Pancreas (tissue), 10 donors: ENCODE measurements around the gene ALKBH8. TPM values are rescaled to one million over a fixed set of nuclear protein-coding genes. Genes with fewer than 3 reads are reported as not detected.
A peak's percentile ranks its signal among the peaks of the same experiment; 100 is the strongest.

ENCODE experiments used
- ATAC-seq, 4 donors: fragments of 200-7000 bp; cut with Tn5 transposase; one replicate each; pipeline versions ENCODE4 v1.8.0 to v1.9.1; 2020; ENCODE audit warnings: mild to moderate bottlenecking in 4 of 4, moderate library complexity in 4 of 4
- DNase-seq, 6 donors: peaks; one replicate each; pipeline ENCODE4 v3.0.0-alpha.2; 2020
- FAIRE-seq: peaks from 2 replicates; lab custom pipeline; 2012; peaks lifted over from hg19 to GRCh38; lab: Jason Lieb, UNC
- H3K27ac ChIP-seq, 4 donors: fragments of 200-600 bp; sonication (generic); 1 replicate in 3 of 4; 2 replicates in 1 of 4; pipeline versions ENCODE4 v1.5.0 to v1.8.0; 2020
- H3K27me3 ChIP-seq, 4 donors: fragments of 200-600 bp; one replicate each; pipeline ENCODE4 v1.8.0; 2021
- H3K36me3 ChIP-seq, 3 donors: fragments of 200-600 bp; sonication (generic) in 1 of 3; one replicate each; pipeline versions ENCODE4 v1.5.0 to v1.8.0; 2020 to 2021
- H3K4me1 ChIP-seq, 3 donors: fragments of 200-600 bp; one replicate each; pipeline ENCODE4 v1.8.0; 2021
- H3K4me3 ChIP-seq, 4 donors: fragments of 200-600 bp; sonication (generic) in 2 of 4; one replicate each; pipeline versions ENCODE4 v1.5.0 to v1.8.0; 2020 to 2021
- H3K9me3 ChIP-seq, 4 donors: fragments of 200-600 bp; one replicate each; pipeline ENCODE4 v1.8.0; 2021
- WGBS, 2 donors: extraction: QIAGEN DNeasy Blood & Tissue Kit; methylation state at CpG; one replicate each; pipeline ENCODE4 v1.1.7; 2013; 5-methylcytosine and 5-hydroxymethylcytosine counted together
- intact Hi-C, 3 donors: fragments of 100-400 bp; cut with DNase I; formaldehyde crosslinking; loops; one replicate each; pipeline versions ENCODE4 v1.11.1 to v1.14.2; 2022
- polyA plus RNA-seq, 2 donors: library from polyadenylated mRNA; stranded (reverse); fragments of 200-250 nt; gene quantifications; one replicate each; pipeline ENCODE4 v1.2.3, GENCODE V29; 2013
- total RNA-seq, 6 donors: library from RNA; stranded (reverse); fragmentation: NEBNext Ultra II Directional in 4 of 6; extraction: Animal tissue kit (Norgen Biotek cat#: 25700) in 4 of 6; gene quantifications; one replicate each; pipeline versions ENCODE4 v1.2.1 to v1.2.4, GENCODE V29; 2021 to 2023
- TF ChIP-seq, protein P1 (sequence below), 4 donors: fragments of 200-600 bp; sonication (generic) in 3 of 4; IDR thresholded peaks; one replicate each; pipeline versions ENCODE4 v1.5.0 to v1.8.0; 2021; ENCODE audit warnings: antibody characterized with exemption in 4 of 4
- donor health status: healthy with polysubstance abuse.
- donor health status: DM: no; HTN: no; CAD: no; lungs with moderate emphysema.
- donor health status: DM: no; HTN: no; CAD: no.
- donor health status: control.
- donor health status: control.
- donor health status: Bipolar disorder and iron deficiency.
- donor health status: DM: yes; HTN: yes; CAD: no.
- donor health status: DM: no; HTN: no; CAD: no.
- donor health status: DM: no; HTN: no; CAD: no.
- donor health status: DM: yes; HTN: yes; CAD: no.

The ALKBH8 gene, protein sequence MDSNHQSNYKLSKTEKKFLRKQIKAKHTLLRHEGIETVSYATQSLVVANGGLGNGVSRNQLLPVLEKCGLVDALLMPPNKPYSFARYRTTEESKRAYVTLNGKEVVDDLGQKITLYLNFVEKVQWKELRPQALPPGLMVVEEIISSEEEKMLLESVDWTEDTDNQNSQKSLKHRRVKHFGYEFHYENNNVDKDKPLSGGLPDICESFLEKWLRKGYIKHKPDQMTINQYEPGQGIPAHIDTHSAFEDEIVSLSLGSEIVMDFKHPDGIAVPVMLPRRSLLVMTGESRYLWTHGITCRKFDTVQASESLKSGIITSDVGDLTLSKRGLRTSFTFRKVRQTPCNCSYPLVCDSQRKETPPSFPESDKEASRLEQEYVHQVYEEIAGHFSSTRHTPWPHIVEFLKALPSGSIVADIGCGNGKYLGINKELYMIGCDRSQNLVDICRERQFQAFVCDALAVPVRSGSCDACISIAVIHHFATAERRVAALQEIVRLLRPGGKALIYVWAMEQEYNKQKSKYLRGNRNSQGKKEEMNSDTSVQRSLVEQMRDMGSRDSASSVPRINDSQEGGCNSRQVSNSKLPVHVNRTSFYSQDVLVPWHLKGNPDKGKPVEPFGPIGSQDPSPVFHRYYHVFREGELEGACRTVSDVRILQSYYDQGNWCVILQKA
- total RNA-seq: 1 to 10 TPM; 2.2 to 3.9 (median 3.1) TPM
- 1 to 10 TPM; 2.4 to 2.9 TPM for polyA plus RNA-seq

DNA sequence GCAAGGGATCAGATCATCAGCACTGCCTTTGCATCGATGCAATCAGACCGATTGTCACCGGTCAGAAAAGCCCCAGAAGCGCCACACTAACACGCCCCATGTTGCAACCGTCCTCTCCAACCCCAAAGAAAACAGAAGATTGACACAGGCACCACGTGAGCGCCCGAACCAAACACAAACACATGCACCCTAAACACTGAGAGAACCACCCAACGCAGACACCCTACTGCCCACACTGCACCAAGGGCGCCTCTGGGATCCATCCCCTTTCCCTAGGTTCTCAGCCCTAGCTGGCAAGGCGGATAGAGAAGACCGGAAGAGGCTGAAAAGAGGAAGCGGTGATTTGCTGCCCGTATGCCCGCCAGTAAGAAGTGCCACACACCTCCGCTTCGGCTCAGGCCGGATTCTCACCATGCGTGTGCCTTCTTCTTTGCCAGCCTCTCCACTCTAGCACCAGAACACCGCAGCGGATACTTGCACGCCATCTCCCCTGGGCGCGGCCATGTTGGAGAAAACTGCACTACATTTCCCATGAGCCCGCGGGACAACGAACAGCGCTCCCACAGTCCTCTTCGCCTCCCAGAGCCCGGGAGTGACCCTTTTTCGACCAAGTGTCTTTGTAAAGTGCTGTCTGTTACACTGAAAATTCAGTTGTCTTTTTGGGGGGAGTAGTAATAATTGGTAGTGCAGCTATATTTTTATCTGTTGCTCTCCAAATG is at the start of gene ALKBH8:
ALKBH8 (minus strand) TSS at position 517 of the 719 bp plus-strand sequence. CDS start 4,842 bp downstream, outside the sequence.
- ATAC-seq: peak; percentile 97 to 99 (median 98)
- TF ChIP-seq, protein P1, sequence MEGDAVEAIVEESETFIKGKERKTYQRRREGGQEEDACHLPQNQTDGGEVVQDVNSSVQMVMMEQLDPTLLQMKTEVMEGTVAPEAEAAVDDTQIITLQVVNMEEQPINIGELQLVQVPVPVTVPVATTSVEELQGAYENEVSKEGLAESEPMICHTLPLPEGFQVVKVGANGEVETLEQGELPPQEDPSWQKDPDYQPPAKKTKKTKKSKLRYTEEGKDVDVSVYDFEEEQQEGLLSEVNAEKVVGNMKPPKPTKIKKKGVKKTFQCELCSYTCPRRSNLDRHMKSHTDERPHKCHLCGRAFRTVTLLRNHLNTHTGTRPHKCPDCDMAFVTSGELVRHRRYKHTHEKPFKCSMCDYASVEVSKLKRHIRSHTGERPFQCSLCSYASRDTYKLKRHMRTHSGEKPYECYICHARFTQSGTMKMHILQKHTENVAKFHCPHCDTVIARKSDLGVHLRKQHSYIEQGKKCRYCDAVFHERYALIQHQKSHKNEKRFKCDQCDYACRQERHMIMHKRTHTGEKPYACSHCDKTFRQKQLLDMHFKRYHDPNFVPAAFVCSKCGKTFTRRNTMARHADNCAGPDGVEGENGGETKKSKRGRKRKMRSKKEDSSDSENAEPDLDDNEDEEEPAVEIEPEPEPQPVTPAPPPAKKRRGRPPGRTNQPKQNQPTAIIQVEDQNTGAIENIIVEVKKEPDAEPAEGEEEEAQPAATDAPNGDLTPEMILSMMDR (IDR thresholded peaks at IDR 0.05): no peak
- Histone ChIP-seq H3K27ac (peak within 1 kb of the TSS; percentile 8 to 79 (median 46)), H3K4me3 (peak within 1 kb of the TSS; percentile 61 to 86 (median 76)), H3K9me3 (no peaks in the 10 kb centered on the region), H3K27me3 (no peaks in the 10 kb centered on the region), H3K36me3 (no peaks in the 10 kb centered on the region), H3K4me1 (no peaks in the 10 kb centered on the region)
- intact Hi-C loops: loop anchor here in 1 of 3 donors (5.0 kb wide), 1 partner anchor 127 kb away; no protein-coding TSS in a partner anchor
- WGBS, 2 donors: 0% methylated on average over 32 of the region's 32 CpGs
- FAIRE-seq: no peak
- peak; percentile 55 to 82 (median 70) for DNase-seq

DNA sequence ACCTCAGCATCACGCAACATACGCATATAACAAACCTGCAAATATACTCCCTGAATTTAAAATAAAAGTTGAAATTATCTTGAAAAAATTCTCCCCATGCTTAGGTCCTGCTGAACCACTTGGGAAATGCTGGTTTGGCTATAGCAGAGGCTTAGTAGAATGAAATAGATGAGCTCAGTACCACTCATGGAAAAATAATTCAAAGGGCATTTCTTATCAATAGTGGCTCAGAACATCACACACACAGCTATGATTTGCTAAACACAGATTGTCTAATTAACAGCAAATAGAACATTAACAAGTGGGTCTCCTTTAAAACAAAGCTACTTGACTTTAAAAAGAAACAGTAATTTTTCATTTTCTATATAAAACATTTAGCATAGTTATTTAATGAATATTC is 46.9 kb upstream of the ALKBH8 start:
- ATAC-seq (no peak), FAIRE-seq (no peak), DNase-seq (no peak)
- Histone ChIP-seq H3K27ac (no peak overlapping the region), H3K9me3 (no peaks in the 10 kb centered on the region), H3K4me1 (no peaks in the 10 kb centered on the region), H3K4me3 (no peak overlapping the region), H3K27me3 (no peaks in the 10 kb centered on the region), H3K36me3 (no peaks in the 10 kb centered on the region)
- TF ChIP-seq, protein P1 (IDR thresholded peaks at IDR 0.05): no peak
- intact Hi-C loops: no loop called here
- WGBS, 2 donors: 93 to 97% methylated on average over 2 of the region's 2 CpGs

DNA sequence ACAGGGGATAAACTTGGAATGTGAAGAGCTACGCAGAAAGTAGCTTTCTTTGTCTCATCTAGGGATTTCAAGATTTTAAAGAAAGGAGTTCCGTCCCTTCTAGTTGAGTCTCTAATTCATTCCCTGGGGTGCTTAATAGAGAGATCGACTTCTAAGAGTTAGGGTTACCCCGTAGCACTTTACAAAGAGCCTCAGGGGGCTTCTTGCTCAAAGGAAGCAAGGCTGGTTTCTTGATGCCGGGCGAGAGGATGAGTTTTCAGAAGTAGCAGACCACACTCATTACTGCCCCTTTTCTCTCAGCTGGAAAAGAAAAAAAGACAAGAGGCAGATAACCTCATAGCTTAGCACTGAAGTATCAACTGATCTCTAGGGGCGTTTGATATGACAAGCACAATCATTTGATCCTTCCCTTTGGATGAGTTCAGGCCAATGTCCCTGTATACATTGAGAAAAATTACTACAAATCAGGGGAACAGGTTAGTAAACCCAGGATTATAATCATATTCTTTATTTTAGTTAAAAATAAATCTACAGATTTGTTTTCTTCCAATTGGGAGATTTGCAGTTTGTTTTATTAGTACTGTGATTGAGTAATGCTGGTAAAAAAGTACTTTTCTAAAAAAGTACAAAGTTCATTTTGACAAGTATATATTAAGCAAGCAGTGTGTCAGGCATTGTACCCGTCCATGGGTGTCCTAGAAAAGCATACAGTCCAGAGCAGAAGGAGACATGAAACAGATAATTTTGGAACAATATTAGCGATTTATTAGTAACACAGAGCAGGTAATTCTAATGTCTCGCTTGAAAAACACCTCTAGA is 44.1 kb upstream of the ALKBH8 start:
- no peaks in the 10 kb centered on the region for H3K9me3 ChIP-seq
- 65 to 74% methylated on average over 10 of the region's 10 CpGs for WGBS, 2 donors
- no peaks in the 10 kb centered on the region for H3K27me3 ChIP-seq
- no peaks in the 10 kb centered on the region for H3K36me3 ChIP-seq
- no peaks in the 10 kb centered on the region for H3K4me1 ChIP-seq
- FAIRE-seq (no peak), DNase-seq (no peak), ATAC-seq (no peak)
- TF ChIP-seq, protein P1 (IDR thresholded peaks at IDR 0.05): no peak
- intact Hi-C loops: no loop called here
- H3K4me3 ChIP-seq: no peak overlapping the region
- no peak overlapping the region for H3K27ac ChIP-seq

DNA sequence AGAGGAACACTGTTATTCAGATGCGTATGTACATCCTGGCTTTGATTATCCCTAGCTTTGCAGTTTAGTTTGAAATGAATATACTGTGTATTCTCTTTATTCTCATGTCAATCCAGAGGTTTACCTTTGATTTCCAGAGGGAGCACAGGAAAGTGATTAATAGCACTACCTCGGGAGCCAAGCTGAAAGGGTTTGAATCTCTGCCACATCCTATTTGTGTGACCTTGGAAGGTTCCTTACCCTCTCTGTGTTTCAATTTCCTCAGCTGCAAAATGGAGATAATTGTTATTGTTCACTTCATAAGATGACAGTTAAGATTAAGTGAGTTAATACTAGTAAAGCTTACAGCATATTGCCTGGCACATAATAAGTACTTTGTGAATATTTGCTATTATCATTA is 43.3 kb upstream of the ALKBH8 start:
- WGBS, 2 donors: 17 to 25% methylated on average over 2 of the region's 2 CpGs
- intact Hi-C loops: no loop called here

More for the DNA sequence above, 43.3 kb upstream of the ALKBH8 start:
- ATAC-seq: no peak
- H3K27ac ChIP-seq: no peak overlapping the region
- no peaks in the 10 kb centered on the region for H3K36me3 ChIP-seq
- H3K27me3 ChIP-seq: no peaks in the 10 kb centered on the region
- no peaks in the 10 kb centered on the region for H3K4me1 ChIP-seq
- FAIRE-seq: no peak
- TF ChIP-seq, protein P1 (IDR thresholded peaks at IDR 0.05): no peak
- no peak for DNase-seq
- H3K9me3 ChIP-seq: no peaks in the 10 kb centered on the region
- H3K4me3 ChIP-seq: no peak overlapping the region
